Hematopoietic multipotent progenitor cell treated with erythropoietin and hydrocortisone succinate and interleukin-3 and kit ligand, for 17 days (in vitro differentiated cells): ENCODE data around the gene ACAD10.

Experiments used
- DNase-seq: peaks from one replicate; pipeline ENCODE4 v3.0.0-alpha.2; 2015; ENCODE audit warnings: low spot score

Gene ACAD10

DNA sequence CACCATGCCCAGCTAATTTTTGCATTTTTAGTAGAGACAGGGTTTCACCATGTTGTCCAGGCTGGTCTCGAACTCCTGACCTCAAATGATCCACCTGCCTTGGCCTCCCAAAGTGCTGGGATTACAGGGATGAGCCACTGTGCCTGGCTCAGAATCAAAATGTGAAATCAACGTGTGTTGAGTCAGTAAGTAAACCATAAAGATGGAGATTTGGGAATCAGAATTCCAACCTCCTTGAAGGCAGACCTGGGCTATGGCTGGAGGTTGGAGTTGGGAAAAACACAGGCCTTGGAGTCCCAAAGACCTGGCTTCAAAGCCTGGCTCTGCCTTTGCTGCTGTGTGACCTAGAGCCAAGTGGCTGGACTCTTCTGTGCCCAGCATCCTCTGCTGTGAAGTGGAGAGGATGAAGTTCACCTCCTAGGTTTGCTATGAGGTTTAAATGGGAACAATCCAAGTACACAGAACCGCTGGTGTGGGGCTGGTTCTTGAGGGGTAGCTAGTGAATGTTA lies 91.0 kb downstream of the ACAD10 start:
- DNase-seq, result no peak

DNA sequence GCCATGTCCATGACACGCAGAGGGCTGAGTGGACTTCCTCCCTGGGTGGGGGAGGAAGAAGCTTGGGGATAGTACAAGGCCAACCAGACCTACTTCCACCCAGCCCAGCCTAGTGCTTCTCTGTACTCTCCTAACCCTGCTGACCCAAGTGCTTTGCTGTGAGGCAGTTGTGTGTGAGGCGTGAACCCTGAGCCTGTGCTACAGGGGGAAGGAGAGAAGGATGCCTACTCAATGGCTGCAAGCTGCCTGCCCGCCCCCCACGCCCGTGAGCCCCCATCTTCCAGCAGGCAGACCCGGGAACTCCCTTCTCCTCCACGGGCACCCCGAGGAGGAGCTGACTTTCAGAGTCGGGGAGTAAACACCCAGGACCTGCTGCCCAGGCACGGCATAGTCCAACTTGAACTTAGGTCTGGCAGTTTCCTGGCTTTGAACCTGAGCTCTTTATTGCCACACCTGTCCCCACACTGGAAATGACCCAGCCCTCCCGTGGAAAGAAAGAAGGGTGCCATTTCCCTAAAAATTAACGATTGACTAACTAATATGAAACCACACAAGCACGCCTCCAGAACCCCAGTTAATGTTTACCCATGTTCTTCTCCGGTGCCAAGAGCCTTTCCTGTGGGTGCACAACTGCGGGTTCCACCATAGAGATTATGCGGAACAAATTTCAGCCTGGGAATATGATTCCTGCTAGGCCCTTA lies 91.6 kb downstream of the ACAD10 start:
- no peak for DNase-seq

DNA sequence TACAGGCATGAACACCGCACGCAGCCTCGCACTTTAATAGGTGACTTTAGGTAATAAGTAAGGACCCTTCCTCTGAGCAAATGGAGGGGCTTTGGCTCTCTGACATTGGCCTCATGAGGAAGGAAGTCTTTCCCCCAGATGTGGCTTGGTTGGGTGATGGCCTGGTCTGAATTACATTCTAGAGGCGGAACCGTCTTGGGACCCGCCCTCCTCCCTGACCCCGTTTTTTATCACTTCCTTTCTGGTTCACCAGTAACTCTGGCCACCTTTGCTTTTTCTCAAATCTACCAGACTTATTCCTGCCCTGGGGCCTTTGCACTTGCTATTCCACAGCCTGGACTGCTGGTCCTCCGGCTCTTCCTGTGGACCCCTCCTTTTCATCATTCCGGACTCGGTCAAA lies 94.3 kb downstream of the ACAD10 start:
- DNase-seq, result no peak

DNA sequence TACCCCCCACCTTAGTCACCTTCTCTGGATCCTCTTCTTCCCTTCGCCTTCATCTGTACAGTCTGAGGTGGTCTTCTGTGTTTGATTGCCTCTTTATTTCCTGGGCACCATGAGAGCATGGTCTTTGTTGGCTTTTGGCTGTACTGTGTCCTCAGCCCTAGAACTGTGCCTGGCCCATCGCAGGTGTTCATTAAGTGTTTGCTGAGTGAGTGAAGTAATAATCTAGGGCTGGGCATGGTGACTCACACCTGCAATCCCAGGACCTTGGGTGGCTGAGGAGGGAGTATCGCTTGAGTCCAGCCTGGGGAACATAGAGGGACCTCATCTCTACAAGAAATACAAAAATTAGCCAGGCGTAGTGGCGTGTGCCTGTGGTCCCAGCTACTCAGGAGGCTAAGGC lies 94.8 kb downstream of the ACAD10 start:
- DNase-seq, result no peak

DNA sequence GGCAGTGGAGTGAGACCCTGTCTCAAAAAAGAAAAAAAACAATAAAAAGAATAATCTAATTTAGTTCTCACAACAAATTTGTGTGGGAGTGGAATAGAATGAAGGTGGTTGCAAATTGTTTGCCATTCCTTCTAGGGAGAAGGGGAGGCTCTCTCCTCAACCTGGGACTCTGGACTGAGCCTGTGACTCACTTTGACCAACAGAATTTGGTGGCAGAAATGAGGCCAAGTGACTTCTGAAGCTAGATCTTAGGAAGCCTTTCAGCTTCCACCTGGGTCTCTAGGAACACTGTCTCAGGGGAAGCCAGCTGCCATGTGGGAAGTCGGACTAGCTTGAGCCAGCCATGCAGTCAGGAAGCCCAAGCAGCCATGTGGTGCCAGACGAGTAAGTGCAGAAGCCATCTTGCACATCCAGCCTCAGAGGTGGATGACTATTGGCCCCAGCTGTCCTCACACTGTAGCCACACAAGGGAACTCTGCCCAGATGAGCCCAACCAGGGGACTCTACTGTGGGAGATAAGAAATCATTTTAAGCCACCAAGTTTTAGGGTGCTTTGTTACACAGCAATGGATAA lies 95.3 kb downstream of the ACAD10 start:
- no peak for DNase-seq

DNA sequence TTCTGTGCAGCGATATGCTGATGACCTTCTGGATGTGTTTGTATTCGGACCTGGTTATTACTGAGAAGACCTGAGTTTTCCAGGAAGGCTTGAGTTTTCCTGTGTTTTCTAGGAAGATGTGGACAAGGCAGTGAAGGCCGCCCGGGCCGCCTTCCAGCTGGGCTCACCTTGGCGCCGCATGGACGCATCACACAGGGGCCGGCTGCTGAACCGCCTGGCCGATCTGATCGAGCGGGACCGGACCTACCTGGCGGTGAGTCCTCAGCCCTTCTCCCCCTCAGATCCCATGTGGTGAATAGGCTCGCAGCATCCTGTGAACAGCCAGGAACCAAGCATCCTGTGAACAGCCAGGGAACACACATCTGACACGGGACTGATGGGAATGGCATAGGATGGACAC lies 97.2 kb downstream of the ACAD10 start:
- DNase-seq, result no peak

DNA sequence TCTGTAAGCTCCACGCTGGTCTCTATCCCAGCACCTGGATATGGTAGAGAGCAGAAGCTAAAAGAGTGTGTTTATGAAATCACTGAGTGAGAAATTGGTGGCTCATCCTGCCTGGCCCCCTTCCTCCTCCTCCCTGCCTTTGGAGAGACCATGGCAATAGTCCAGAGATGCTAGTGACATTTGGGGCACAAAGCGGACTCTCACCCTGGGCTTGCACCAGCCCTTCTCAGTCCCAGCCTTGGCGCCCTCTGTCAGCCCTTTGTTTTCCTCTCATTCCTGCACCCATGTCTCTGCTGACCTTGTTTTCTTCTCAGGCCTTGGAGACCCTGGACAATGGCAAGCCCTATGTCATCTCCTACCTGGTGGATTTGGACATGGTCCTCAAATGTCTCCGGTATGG lies 99.1 kb downstream of the ACAD10 start:
- no peak for DNase-seq

DNA sequence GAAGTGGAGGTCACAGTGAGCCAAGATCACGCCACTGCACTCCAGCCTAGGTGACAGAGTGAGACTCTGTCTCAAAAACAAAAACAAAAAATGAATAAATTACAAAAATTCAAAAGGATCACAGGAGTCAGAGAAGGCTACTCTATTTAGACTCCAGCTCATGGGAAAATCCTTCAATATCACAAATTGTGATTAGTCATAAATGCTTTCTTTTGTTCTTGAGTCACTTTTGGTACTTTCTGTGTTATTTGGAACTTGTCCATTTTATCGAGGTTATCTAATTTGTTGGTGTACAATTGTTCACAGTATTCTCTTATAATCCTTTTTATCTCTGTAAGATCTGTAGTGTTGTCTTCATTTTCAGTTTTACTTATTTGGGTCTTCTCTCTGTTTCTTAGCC lies 99.8 kb downstream of the ACAD10 start:
- no peak for DNase-seq

DNA sequence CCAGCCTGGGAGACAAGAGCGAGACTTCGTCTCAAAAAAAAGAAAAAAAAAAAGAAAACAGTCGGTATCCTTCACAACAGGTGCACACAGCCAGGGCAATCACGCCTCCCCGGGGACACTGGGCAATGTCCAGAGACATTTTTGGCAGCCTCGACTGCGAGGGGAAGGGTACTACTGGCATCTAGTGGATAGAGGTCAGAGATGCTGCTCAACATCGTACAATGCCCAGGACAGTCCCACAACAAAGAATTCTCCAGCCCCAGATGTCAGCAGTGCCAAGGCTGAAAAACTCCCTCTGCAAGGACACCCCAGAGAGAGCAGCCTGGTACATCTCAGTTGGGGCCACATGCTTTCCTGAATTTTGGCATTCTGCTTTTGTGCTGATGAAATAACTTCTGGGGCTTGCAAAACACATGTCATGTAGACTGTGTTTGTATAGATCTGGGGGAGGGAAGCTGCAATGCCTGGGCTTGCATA lies 102.4 kb downstream of the ACAD10 start:
- DNase-seq, result no peak

DNA sequence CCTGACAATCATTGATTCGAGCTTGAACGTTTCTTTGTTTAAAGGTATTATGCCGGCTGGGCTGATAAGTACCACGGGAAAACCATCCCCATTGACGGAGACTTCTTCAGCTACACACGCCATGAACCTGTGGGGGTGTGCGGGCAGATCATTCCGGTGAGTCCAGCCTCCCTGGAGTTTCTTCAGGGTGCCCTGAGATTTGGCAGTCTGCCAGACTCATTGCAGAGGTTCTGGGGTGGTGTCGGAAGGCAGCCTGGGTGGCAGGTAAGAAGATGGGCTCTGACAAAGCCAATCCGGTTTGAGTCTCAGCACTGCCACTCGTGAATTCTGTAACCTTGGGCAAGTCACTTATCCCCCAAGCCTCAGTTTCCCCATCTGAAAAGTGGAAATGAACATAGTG lies 103.9 kb downstream of the ACAD10 start:
- DNase-seq, result no peak

DNA sequence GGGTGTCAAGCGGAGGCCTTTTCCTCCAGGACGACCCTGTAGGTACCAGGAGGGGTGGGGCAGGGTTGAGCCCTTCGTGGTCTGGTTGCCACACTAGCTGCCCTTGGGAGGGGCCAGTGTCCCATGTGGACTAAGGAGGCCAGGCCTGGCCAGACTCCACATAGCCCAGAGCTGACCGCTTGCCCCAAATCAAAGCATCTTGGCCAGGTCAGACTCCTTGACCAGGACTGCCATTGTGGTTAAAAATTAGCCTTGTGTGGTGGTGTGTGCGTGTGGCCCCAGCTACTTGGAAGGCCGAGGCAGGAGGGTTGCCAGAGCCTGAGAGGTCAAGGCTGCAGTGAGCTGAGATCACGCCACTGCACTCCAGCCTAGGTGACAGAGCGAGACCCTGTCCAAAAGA lies 105.7 kb downstream of the ACAD10 start:
- no peak for DNase-seq

DNA sequence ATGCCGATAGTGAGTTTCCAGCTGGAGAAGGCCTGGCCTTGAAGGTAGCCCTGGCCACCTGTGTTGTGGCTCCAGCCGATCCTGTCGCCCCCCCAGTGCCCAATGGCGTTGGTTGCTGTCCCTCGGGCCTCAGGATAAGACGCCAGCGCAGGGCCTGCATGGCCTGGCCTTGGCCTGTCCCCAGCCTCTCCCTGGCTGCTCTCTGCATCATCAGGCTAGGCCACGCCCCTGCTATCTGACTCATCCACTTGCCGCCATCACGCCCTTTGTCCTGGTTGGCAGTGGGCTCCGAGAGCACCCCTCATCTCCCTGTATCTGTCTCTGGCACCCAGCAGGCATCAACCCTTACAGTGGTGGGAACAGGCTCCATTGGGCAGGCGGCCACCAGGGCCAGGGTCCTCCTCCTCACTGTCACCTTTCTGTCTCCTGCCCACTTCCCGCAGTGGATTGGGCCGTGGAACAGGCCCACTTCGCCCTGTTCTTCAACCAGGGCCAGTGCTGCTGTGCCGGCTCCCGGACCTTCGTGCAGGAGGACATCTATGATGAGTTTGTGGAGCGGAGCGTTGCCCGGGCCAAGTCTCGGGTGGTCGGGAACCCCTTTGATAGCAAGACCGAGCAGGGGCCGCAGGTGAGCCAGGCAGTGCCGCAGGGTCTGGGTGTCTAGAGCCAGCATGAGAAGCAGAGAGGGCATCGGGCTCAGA lies 106.5 kb downstream of the ACAD10 start:
- DNase-seq, result peak; percentile 40

DNA sequence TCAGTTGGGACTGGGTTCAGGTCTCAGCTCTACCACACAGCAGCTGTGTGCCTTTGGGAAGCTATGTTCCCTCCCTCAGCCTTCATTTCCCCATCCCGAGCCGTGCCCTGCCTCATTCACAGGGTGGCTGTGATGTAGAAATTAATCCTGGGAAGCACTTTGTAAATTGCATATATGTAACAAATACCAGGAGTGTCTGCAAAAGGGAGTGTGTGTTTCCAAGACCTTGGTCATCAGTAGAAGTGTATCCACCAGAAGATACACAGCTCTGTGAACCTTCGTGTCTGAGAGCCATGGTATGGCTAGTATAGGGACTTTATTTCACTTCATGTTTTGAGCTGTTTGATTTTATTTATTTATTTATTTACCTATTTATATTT lies 107.0 kb downstream of the ACAD10 start:
- no peak for DNase-seq

DNA sequence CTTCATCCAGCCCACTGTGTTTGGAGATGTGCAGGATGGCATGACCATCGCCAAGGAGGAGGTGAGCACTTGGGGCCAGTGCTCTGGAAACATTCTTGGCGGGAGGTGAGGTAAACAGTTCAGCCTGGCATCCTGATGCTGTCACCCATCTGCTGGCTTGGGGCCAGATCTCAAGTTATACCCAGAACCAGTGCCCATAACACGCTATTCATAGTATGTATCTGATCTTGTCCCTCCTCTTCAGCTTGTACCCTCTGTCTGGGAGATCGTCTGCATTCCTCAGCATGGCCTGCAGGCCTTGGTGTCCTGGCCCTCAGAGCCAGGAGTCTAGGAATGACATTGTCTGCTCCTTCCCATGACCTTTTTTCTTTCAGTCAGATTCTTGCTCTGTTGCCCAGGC lies 112.3 kb downstream of the ACAD10 start:
- no peak for DNase-seq

DNA sequence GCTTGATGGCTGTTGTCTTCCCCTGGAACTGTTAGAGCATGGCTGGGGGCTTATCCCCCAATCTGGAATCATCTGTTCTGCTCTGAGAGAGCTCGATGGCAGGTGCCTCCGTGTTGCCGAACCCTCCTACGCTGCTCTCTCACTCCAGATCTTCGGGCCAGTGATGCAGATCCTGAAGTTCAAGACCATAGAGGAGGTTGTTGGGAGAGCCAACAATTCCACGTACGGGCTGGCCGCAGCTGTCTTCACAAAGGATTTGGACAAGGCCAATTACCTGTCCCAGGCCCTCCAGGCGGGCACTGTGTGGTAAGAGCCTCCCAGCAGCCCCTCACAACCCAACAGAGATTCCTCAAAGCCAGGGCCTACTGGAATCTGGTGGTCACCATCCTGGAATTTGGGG lies 113.9 kb downstream of the ACAD10 start:
- DNase-seq, result no peak

DNA sequence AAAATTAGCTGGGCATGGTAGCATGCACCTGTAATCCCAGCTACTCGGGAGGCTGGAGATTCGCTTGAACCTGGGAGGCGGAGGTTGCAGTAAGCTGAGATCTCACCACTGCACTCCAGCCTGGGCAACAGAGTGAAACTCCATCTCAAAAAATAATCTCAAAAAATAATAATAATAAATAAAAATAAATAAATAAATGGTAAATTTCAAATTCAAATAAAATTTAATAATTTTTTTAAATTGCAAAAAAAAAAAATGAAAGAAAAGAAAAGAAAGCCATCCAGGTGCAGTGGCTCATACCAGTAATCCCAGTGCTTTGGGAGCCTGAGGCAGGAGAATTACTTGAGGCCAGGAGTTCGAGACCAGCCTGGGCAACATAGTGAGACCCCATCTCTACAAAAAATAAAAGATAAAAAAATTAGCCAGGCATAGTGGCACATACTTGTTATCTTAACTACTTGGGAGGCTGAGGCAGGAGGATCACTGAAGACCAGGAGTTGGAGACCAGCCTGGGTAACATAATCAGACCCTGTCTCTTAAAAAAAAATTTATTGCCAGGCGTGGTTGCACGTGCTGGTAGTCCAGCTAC lies 117.3 kb downstream of the ACAD10 start:
- no peak for DNase-seq

DNA sequence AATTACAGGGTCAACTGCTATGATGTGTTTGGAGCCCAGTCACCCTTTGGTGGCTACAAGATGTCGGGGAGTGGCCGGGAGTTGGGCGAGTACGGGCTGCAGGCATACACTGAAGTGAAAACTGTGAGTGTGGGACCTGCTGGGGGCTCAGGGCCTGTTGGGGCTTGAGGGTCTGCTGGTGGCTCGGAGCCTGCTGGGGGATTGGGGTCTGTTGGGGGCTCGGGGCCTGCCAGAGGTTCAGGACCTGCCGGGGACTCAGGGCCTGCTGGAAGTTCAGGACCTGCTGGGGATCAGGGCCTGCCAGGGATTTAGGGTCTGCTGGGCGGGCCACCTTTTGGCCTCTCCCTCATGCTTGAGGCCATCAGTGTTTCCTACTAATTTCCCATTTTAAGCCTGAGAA lies 118.0 kb downstream of the ACAD10 start:
- no peak for DNase-seq

DNA sequence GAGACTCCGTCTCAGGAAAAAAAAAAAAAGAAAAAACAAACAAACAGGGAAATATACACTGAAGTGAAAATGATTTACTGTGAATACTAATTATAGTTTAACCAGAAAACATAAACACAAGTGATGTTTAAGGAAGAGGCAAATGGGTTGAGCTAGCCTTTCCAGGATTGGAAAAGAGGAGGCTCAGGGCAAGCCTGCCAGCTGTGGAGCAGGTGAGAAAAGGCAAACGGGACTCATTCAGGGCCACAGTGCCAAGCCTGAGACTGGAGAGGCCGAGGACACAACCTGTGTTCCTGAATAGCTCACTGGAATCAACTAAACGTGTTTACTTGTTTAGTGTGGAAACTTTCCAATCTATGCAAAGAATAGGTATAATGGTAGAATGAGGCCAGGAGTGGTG lies 120.5 kb downstream of the ACAD10 start:
- DNase-seq, result no peak
